HepG2 (cell line): ENCODE results near the gene WBP2NL. TPM values are rescaled to one million over a fixed set of nuclear protein-coding genes. Genes with fewer than 3 reads are reported as not detected.

ENCODE experiments used
- ATAC-seq: fragments of 200-7000 bp; cut with Tn5 transposase; 3 replicates; pipeline ENCODE4 v1.9.1; 2020; ENCODE audit warnings: mild to moderate bottlenecking, moderate library complexity
- BruUV-seq: library from RNA; stranded (reverse); fragments of 400-500 nt; replicated peaks from 2 replicates; lab custom pipeline; 2021; lab: Mats Ljungman, UMichigan
- CTCF ChIA-PET: fragments of 300-600 bp; formaldehyde crosslinking; extraction: SDS; loops from one replicate; lab custom pipeline; 2021; ENCODE audit warnings: low total read pairs, inconsistent platforms, low intra/inter-chr PET ratio; lab: Yijun Ruan, JAX
- POLR2A ChIA-PET: fragments of 350-600 bp; sonication (Branson Sonifier 250); formaldehyde crosslinking; loops from one replicate; lab custom pipeline; 2020; ENCODE audit warnings: antibody characterized with exemption, inconsistent platforms; lab: Yijun Ruan, JAX
- DNase-seq: peaks from one replicate; pipeline ENCODE4 v3.0.0-alpha.2; 2015; ENCODE audit warnings: low spot score
- FAIRE-seq: peaks from 3 replicates; lab custom pipeline; 2011; peaks lifted over from hg19 to GRCh38; lab: Jason Lieb, UNC
- H2AFZ ChIP-seq: one replicate; pipeline ENCODE4 v1.6.1; 2011; ENCODE audit warnings: low read length, inconsistent platforms
- H3K27ac ChIP-seq: fragments of 300-600 bp; 3 replicates; pipeline ENCODE4 v1.8.0; 2011; ENCODE audit warnings: mixed run types, mild to moderate bottlenecking, mixed read lengths, low read length, inconsistent platforms; ENCODE audit not compliant: insufficient read depth; ENCODE audit errors: extremely low read length
- H3K27me3 ChIP-seq, 2 experiments: fragments of 200-600 bp in 1 of 2; 2 replicates in 1 of 2; 3 replicates in 1 of 2; pipeline versions ENCODE4 v1.6.0 to v1.8.0; 2011; ENCODE audit warnings: low read length in 2 of 2, mild to moderate bottlenecking in 2 of 2, moderate library complexity in 2 of 2, inconsistent platforms in 1 of 2; ENCODE audit not compliant: insufficient read depth in 2 of 2, control insufficient read depth in 1 of 2
- H3K36me3 ChIP-seq, 2 experiments: fragments of 200-600 bp in 1 of 2; replicated peaks in 1 of 2; 2 replicates in 1 of 2; 3 replicates in 1 of 2; pipeline versions ENCODE4 v1.5.1 to v1.8.0; 2011; ENCODE audit warnings: low read length in 2 of 2, inconsistent platforms in 1 of 2; ENCODE audit not compliant: insufficient read depth in 2 of 2, control insufficient read depth in 1 of 2
- H3K4me1 ChIP-seq: 2 replicates; pipeline ENCODE4 v1.5.1; 2012; ENCODE audit warnings: low read length, inconsistent platforms; ENCODE audit not compliant: insufficient read depth
- H3K4me2 ChIP-seq: 2 replicates; pipeline ENCODE4 v1.6.0; 2011; ENCODE audit warnings: low read depth, low read length, inconsistent platforms
- H3K4me3 ChIP-seq, 3 experiments: fragments of 200-600 bp in 1 of 3; sonication (generic), shearing (Covaris generic) in 1 of 3; replicated peaks in 1 of 3; 2 replicates each; pipeline ENCODE4 v1.5.1; 2011 to 2016; ENCODE audit warnings: low read length in 3 of 3, inconsistent platforms in 2 of 3, low read depth in 2 of 3, mild to moderate bottlenecking in 2 of 3, control low read depth in 1 of 3, mixed read lengths in 1 of 3; ENCODE audit not compliant: insufficient read depth in 1 of 3
- H3K79me2 ChIP-seq: one replicate; pipeline ENCODE4 v1.6.1; 2011; ENCODE audit warnings: low read length, inconsistent platforms; ENCODE audit not compliant: insufficient read depth
- H3K9ac ChIP-seq: 2 replicates; pipeline ENCODE4 v1.6.0; 2011; ENCODE audit warnings: mild to moderate bottlenecking, low read depth, low read length, inconsistent platforms; ENCODE audit not compliant: insufficient read depth
- H3K9me3 ChIP-seq: 2 replicates; pipeline ENCODE4 v1.5.1; 2012; ENCODE audit warnings: mild to moderate bottlenecking, low read length
- H4K20me1 ChIP-seq: 2 replicates; pipeline ENCODE4 v1.6.0; 2011; ENCODE audit warnings: inconsistent platforms, mild to moderate bottlenecking, low read length, moderate library complexity; ENCODE audit not compliant: insufficient read depth
- DMAP1 ChIP-seq: IDR thresholded peaks from 2 replicates; pipeline ENCODE4 v1.6.1; 2016
- KLF16 ChIP-seq, 2 experiments: sonication (generic) in 1 of 2; formaldehyde crosslinking in 1 of 2; IDR thresholded peaks; 2 replicates each; pipeline versions ENCODE4 v1.6.1 to v1.8.0; 2016 to 2023; ENCODE audit warnings: missing genetic modification reagents in 2 of 2, missing compliant biosample characterization in 1 of 2
- NPAS2 ChIP-seq: sonication (generic); formaldehyde crosslinking; IDR thresholded peaks from 2 replicates; pipeline ENCODE4 v1.8.0; 2022; ENCODE audit warnings: mild to moderate bottlenecking, missing genetic modification reagents, borderline replicate concordance
- SP1 ChIP-seq, 2 experiments: fragments of 450-650 bp in 1 of 2; sonication (generic) in 1 of 2; formaldehyde crosslinking in 1 of 2; IDR thresholded peaks; 2 replicates each; pipeline versions ENCODE4 v1.4.0 to v1.6.1; 2016 to 2020; ENCODE audit warnings: missing genetic modification reagents in 1 of 2
- SRY ChIP-seq: sonication (generic); formaldehyde crosslinking; IDR thresholded peaks from 2 replicates; pipeline ENCODE4 v1.8.0; 2022; ENCODE audit warnings: mild to moderate bottlenecking, missing genetic modification reagents
- ZKSCAN8 ChIP-seq: IDR thresholded peaks from 2 replicates; pipeline ENCODE4 v1.6.1; 2016; ENCODE audit warnings: borderline replicate concordance, missing genetic modification reagents, missing compliant biosample characterization
- ZNF335 ChIP-seq: sonication (generic); formaldehyde crosslinking; IDR thresholded peaks from 2 replicates; pipeline ENCODE4 v1.4.0; 2020; ENCODE audit warnings: missing genetic modification reagents
- ZNF691 ChIP-seq: sonication (generic); formaldehyde crosslinking; IDR thresholded peaks from 2 replicates; pipeline ENCODE4 v1.4.0; 2020; ENCODE audit warnings: missing genetic modification reagents, low read depth, mild to moderate bottlenecking, borderline replicate concordance
- ZNF883 ChIP-seq: sonication (generic); formaldehyde crosslinking; IDR thresholded peaks from 2 replicates; pipeline ENCODE4 v1.5.1; 2020; ENCODE audit warnings: mild to moderate bottlenecking, missing genetic modification reagents; ENCODE audit errors: not compliant biosample characterization
- WGBS: methylation state at CpG from one replicate; pipeline ENCODE4 v1.1.6; 2017; ENCODE audit warnings: low lambda C conversion rate; 5-methylcytosine and 5-hydroxymethylcytosine counted together
- in situ Hi-C: cut with HindIII; loops from 2 replicates; pipeline ENCODE4 v1.10.0; 2017; ENCODE audit warnings: low pct_unique_long_range_greater_than_20kb; ENCODE audit not compliant: extremely low pct_ligation_motif_present
- intact Hi-C: fragments of 100-400 bp; cut with micrococcal nuclease; formaldehyde crosslinking; loops from one replicate; pipeline ENCODE4 v1.10.0; 2022; ENCODE audit not compliant: unreplicated experiment
- polyA plus RNA-seq, 8 experiments: library from polyadenylated mRNA; depleted of rRNA in 3 of 8; stranded (reverse) in 7 of 8; unstranded in 1 of 8; fragments of >200 nt; fragmentation: Illumina TruSeq in 4 of 8; extraction: Trizol in 4 of 8; gene quantifications; 2 replicates each; pipeline versions ENCODE4 v1.2.1 to v1.2.3, GENCODE V29; 2011 to 2016; ENCODE audit warnings: low read depth in 4 of 8, missing spikeins in 1 of 8, mixed read lengths in 1 of 8; ENCODE audit not compliant: insufficient read depth in 1 of 8
- total RNA-seq, 5 experiments: library from RNA; depleted of rRNA; stranded (reverse); fragments of >200 nt; fragmentation: Illumina TruSeq; extraction: Trizol; gene quantifications; 2 replicates each; pipeline ENCODE4 v1.2.3, GENCODE V29; 2016; ENCODE audit warnings: low read depth in 1 of 5
- TF ChIP-seq, protein P1 (sequence below): sonication (generic); formaldehyde crosslinking; IDR thresholded peaks from 2 replicates; pipeline ENCODE4 v1.5.1; 2020; ENCODE audit warnings: mild to moderate bottlenecking, missing genetic modification reagents, borderline replicate concordance

WBP2NL gene
- total and polyA plus RNA-seq, 2 of the 13 experiments (the other 11 are each of a cell fraction or from before 2014, with no cell fraction given): not detected

- Histone ChIP-seq H3K4me2 (no peak overlapping the region), H3K9me3 (no peaks in the 10 kb centered on the region), H3K4me1 (0 out of 2 replicates have a peak, but pooled peaks cover 5% of the 10 kb centered on the region), H3K4me3 (no peak overlapping the region), H2AFZ (no peak overlapping the region), H3K79me2 (no peaks in the 10 kb centered on the region), H4K20me1 (no peaks in the 10 kb centered on the region), H3K36me3 (no peaks in the 10 kb centered on the region), H3K27ac (no peak overlapping the region), H3K27me3 (peaks cover 5 to 59% of the 10 kb centered on the region in 2 experiments), H3K9ac (no peak overlapping the region)
- ChIA-PET CTCF (no interaction called here), POLR2A (no interaction called here)
- intact Hi-C loops (no loop called here), in situ Hi-C loops (no loop called here)
- no peak for FAIRE-seq
- no peak for DNase-seq
- no peak for ATAC-seq
- TF ChIP-seq ZNF335 (CRISPR knock-in tag) (no peak), ZNF883 (no peak), ZKSCAN8 (CRISPR knock-in tag) (no peak), SP1 (IDR thresholded peaks at IDR 0.05) (no peak), SP1 (CRISPR knock-in tag; IDR thresholded peaks at IDR 0.05) (no peak), SRY (no peak), KLF16 (CRISPR knock-in tag; IDR thresholded peaks at IDR 0.05) (no peak), DMAP1 (CRISPR knock-in tag) (no peak), ZNF691 (CRISPR knock-in tag) (no peak), NPAS2 (no peak)
- TF ChIP-seq, protein P1, sequence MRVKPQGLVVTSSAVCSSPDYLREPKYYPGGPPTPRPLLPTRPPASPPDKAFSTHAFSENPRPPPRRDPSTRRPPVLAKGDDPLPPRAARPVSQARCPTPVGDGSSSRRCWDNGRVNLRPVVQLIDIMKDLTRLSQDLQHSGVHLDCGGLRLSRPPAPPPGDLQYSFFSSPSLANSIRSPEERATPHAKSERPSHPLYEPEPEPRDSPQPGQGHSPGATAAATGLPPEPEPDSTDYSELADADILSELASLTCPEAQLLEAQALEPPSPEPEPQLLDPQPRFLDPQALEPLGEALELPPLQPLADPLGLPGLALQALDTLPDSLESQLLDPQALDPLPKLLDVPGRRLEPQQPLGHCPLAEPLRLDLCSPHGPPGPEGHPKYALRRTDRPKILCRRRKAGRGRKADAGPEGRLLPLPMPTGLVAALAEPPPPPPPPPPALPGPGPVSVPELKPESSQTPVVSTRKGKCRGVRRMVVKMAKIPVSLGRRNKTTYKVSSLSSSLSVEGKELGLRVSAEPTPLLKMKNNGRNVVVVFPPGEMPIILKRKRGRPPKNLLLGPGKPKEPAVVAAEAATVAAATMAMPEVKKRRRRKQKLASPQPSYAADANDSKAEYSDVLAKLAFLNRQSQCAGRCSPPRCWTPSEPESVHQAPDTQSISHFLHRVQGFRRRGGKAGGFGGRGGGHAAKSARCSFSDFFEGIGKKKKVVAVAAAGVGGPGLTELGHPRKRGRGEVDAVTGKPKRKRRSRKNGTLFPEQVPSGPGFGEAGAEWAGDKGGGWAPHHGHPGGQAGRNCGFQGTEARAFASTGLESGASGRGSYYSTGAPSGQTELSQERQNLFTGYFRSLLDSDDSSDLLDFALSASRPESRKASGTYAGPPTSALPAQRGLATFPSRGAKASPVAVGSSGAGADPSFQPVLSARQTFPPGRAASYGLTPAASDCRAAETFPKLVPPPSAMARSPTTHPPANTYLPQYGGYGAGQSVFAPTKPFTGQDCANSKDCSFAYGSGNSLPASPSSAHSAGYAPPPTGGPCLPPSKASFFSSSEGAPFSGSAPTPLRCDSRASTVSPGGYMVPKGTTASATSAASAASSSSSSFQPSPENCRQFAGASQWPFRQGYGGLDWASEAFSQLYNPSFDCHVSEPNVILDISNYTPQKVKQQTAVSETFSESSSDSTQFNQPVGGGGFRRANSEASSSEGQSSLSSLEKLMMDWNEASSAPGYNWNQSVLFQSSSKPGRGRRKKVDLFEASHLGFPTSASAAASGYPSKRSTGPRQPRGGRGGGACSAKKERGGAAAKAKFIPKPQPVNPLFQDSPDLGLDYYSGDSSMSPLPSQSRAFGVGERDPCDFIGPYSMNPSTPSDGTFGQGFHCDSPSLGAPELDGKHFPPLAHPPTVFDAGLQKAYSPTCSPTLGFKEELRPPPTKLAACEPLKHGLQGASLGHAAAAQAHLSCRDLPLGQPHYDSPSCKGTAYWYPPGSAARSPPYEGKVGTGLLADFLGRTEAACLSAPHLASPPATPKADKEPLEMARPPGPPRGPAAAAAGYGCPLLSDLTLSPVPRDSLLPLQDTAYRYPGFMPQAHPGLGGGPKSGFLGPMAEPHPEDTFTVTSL (CRISPR knock-in tag): no peak
- no TSS peak for BruUV-seq
- 19% methylated on average over 9 of the region's 9 CpGs for WGBS
Observed at GRCh38 chr22:41979423-41980250, 19.0 kb upstream of the WBP2NL start.
